Kasumi-1 (cell line): ENCODE data around the gene PHLPP1.
A peak's percentile ranks its signal among the peaks of the same experiment; 100 is the strongest.
"Not testable (repeated sequence)": the region's sequence is repeated elsewhere in the genome, so short reads cannot be mapped to it uniquely, and the experiment has no call there.

ENCODE experiments used
- DNase-seq, 2 experiments: peaks; one replicate each; lab custom pipeline; 2025; lab: John Stamatoyannopoulos, UW

The PHLPP1 gene

DNA sequence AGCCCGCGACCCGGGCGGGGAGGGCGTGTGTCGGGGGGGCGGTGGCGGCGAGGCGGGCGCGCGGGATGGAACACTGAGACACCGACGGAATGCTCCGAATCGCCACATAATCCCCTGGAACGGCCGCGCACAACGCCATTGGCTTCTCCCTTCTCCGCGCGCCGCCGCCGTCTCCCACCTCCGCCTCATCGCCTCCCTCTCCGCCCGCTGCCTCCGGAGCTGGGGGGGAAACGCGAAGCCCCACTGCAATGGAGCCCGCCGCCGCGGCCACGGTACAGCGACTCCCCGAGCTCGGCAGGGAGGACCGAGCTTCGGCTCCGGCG is at the start of gene PHLPP1:
Gene PHLPP1, plus strand, starts transcription at position 106 of the 323 bp plus-strand sequence. Its CDS starts 143 bp downstream, at position 249.
- no peak for DNase-seq

DNA sequence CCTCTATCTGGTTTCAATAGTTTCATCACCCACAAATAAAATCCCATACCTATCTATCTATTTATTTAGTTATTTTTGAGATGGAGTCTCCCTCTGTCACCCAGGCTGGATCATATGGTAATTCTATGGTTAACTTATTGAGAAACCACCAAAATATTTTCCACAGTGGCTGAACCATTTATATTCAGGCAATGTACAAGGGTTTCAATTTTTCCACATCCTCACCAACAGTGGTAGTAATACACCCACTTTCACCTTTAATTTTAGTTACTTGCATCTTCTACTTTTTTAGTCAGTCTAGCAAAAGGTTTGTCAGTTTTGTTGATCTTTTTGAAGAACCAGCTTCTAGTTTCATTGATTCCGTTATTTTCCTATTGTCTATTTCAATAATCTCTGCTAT is 46.1 kb upstream of the PHLPP1 start:
- no peak for DNase-seq

DNA sequence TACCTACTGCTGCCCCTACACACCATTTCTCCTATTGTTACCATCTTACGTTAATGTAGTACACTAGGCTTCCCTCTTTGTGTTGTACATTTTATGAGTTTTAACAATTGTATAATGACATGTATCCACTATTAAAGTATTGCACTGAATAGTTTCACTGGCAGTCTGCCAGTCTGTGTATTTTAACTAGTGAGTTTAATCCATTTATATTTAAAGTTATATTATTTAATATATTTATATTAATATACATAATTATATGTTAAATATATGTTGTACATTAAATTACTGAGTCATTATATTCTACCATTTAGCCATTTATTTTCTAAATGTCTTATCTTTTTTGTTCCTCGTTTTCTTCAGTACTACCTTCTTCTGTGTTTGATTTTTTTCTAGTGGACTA is 44.8 kb upstream of the PHLPP1 start:
- DNase-seq, result no peak

DNA sequence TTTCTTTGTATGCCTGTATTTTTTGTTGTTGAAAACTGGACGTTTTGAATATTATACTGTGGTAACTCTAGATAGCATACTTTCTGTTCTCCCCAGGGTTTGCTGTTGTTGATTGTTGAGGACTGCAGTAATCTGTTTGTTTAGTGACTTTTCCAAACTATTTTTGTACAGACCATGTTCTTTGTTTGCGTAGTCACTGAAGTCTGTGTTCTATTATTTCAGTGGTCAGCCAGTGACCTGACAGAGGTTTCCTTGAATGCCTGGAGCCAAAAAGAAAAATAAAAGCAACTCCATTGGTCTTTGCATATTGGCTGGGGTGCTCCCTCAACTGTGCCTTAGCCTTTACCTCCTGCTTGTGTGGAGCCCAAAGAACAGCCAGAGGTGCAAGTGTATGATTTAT is 42.7 kb upstream of the PHLPP1 start:
- no peak for DNase-seq

DNA sequence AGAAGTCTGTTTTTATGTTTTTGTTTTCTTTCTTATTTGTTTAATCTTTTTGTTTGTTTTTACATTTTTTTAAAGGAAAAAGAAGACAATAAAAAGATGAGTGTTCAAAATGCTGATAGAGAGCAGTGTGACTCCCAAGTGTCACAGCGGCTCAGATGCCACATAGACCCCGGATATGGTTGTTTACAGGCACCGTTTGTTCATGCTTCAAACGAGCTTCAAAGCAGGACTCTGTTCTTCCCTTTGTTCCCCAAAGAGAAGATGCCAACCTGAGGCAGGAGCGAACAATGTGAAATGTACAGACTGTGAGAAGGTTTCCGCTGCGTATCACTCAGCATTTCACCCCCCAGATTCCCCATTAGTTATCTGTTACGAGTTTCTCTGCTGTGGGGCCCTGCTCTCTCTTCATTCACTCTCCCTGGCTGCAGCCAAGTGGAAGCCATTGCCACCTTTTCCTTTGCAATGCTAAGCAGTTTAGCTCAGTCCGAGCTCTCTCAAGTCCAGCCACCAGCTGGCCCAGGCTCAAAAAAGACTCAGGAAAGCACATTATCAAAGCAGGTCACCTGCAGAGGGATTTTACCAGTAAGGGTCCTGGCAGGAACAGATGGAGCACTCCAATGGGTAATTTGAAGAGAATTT is 36.4 kb upstream of the PHLPP1 start:
- DNase-seq, result no peak

DNA sequence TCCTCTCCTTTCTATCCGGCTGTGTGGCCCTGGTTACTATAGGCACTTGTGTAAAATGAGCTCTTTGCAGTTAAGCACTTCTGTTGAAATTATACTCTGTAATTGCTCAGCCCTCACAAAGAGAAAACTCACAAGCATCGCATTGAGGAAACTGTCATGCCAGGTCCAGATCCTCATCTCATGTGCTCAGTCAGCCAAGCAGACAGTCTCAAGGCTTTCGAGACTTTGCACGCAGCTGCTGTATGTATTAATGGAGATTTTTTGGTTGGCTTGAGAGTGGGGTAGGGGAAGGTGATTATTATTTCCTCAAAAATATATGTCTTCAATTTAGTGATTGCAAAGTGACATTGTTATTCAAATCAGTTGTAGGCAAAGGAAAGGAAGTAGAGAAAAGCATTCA is 33.0 kb upstream of the PHLPP1 start:
- DNase-seq, result no peak

DNA sequence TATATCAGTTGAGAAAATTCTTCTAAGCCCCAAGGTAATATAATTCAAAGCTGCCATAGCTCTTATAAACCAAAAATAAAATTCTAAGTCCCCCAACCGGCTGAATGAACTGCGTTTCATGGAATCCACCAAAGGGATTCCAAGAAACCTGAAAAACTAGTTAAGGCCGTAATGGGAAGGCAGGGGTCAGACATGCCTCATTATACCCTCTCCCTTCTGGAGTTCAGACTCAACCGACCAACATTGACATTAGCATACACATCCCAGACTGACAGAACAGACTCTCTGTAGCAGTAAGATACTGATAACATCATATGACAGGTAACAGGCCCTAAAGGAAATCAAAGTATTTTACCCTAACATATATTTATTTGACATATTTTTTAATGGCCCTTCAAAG is 31.4 kb upstream of the PHLPP1 start:
- DNase-seq, result no peak

DNA sequence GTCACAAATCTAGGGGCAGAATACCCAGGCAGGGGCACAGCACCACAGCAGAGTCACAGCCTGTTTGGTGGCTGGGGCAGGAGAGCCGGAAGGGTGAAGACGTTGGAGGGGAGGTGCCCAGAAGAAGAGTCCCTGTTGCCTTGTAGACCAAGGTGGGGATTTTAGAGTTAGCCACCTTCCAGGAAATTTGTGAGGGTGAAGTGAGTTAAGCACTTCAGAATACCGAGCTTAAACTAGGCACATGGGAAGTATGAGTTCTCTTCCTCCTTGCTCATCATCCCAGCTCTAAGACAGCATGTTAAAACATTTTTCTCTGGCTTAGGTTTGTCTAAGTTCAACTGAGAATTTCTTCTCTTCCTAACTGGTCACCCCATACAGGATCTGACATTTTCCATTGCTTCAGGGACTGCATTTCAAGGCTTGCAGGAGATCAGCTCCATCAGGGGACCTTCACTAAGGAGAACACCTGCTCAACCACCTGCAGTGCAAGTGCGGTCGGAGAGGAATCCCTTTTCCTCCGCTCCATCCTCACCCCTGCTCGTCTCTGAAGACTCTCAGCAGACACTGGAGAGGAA is 26.5 kb upstream of the PHLPP1 start:
- no peak for DNase-seq

DNA sequence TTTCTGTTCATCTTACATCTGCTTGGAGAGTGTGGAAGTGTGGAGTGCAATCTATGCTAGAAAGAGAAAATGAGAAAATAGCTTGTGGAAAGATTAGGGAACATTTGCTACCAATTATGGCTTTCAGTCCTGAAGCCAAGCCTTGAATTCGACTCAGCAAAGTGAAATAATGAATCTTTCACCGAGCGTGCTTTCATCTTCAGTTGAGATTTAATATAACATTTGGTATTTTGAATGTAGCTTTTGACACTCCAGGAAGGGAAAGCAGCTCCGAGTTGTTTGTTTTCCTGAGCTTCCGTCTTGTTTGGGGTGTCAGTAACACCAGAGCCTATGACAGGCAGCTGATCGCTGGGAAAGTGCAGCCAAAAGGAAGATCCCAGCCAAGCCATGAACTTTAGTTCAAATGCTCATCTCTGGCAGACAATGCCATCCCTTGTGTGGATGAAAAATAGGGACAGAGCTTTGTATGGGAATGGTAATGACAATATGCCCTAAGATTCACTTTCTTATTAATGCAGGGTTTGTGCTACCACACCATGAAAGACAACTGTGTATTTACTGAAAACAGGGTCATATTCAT is 25.0 kb upstream of the PHLPP1 start:
- no peak for DNase-seq

DNA sequence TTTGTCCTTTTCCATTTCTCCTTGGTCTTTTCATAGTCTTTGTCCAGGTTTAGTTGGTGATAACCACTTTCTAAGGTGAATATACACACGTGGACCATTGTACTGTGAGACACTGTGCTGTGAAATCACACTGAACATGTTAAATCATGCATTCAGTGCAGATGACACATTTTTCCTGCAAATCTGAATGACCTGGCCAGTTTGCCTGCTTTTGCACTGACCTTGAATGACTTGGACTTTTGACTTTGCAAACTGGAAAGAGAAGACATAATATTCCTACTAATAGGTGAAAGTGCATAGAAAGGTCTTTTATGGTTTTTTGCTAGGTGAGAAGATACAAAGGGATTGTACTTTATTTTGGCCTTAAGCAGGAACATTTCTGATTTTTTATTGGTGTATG is 21.7 kb upstream of the PHLPP1 start:
- DNase-seq, result no peak

DNA sequence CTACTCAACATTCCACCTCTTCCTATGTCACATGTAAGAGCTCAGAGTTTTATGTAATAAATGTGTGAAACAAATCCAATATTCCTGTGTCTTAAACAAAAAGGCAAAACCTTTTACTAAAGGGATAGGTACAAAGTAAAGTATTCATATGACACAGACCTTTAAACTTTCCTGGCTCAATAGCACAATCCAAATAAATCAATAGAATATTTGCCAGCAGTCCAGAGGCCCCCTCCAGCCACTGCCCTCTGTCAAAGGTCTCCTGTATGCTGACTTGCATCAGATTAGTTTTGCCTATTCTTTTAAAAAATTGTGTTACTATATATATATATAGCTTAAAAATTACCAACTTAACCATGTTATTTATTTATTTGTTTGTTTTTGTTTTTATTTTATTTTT is 17.7 kb upstream of the PHLPP1 start:
- no peak for DNase-seq

DNA sequence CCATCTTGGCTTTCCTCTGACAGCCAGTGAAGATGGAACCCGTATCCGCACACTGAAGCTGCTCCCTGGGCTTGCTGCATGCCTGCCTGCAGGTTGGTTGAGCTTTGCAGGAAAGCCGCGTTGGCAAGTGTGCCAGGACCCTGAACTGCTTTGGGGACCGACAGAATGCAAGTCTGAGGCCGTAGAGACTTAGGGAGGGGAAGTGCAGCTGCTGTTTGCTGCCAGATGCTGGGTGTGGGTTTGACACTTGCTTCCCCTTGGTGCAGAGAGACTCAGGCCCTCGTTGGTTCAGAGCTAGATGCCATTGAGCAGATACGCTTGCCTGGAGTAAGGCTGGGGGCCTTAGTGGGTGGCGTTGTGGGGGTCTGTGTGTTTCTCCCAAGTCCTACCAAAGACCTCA is 13.1 kb upstream of the PHLPP1 start:
- peak; percentile 80 to 87 for DNase-seq

DNA sequence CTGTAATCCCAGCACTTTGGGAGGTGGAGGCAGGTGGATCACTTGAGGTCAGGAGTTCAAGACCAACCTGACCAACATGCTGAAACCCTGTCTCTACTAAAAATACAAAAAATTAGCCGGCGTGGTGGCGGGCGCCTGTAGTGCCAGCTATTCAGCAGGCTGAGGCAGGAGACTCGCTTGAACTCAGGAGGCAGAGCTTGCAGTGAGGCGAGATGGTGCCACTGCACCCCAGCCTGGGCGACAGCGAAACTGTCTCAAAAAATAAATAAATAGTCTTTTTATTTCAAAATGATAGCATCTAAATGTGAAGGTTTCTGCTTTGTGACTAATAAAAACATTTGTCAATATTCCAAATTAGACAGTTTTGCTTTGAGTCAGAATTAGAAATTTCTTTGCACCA is 8.5 kb upstream of the PHLPP1 start:
- DNase-seq, result not testable (repeated sequence)

DNA sequence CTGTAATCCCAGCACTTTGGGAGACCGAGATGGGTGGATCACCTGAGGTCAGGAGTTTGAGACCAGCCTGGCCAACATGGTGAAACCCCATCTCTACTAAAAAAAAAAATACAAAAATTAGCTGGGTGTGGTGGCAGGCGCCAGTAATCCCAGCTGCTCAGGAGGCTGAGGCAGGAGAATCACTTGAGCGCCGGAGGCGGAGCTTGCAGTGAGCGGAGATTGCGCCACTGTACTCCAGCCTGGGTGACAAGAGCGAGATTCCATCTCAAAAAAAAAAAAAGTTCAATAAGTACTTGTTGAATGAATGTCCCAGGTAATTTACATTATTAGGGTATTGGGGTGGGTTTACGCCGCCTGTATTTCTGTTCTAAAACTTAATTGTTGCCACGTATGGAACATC is 5.4 kb upstream of the PHLPP1 start:
- not testable (repeated sequence) for DNase-seq

DNA sequence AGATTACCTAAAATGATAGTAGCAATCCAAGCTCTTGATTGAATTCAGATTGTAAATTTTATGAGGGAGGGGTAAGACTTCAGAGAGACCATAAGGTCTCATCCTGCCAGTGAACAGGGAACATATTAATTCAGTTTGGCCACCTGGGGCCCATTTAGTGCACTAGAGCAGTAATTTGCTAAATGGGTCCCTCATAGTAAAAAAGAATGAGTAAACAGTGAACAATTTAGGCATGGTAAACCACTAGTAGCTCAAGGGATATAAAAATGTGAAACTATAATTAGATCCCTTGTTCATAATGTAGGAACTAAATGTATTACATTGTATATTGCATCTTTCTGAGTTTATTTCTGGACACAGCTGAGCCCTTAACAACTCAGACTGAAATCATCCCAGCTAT is 4.9 kb upstream of the PHLPP1 start:
- no peak for DNase-seq

DNA sequence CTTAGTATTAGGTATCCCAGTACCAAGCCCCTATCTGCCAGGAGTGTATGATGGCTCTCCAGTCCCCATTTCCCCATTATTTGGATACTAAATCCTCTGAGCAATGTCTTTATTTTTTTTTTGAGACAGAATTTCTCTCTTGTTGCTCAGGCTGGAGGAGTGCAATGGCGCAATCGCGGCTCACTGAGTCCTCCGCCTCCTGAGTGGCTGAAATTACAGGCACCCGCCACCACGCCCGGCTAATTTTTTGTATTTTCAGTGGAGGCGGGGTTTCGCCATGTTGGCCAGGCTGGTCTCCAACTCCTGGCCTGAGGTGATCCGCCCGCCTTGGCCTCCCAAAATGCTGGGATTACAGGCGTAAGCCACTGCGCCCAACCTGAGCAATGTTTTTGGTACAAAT is 3.6 kb upstream of the PHLPP1 start:
- DNase-seq, result no peak

DNA sequence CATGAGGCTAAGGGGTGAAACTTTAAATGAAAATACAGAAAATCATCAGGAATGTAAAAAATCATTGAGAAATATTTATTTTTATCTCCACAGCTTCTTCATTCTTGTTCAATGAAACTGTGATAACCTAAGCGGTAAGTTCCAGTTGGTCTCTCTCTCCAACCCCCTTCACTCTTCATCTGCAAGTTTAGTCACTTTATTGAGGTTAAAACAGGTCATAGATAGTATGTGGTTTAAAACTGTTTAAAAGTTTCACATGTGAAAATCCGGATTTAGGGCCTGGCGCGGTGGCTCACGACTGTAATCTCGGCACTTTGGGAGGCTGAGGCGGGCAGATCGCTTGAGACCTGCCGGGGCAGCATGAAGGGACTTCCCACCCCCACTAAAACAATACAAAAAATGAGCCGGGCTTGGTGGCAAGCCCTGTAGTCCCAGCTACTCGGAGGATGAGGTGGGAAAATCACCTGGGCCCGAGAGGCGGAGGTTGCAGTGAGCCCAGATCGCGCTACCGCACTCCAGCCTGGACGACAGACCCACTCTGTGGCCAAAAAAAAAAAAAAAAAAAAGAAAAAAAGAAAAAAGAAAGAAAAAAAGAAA is 1.6 kb upstream of the PHLPP1 start:
- DNase-seq, result no peak

DNA sequence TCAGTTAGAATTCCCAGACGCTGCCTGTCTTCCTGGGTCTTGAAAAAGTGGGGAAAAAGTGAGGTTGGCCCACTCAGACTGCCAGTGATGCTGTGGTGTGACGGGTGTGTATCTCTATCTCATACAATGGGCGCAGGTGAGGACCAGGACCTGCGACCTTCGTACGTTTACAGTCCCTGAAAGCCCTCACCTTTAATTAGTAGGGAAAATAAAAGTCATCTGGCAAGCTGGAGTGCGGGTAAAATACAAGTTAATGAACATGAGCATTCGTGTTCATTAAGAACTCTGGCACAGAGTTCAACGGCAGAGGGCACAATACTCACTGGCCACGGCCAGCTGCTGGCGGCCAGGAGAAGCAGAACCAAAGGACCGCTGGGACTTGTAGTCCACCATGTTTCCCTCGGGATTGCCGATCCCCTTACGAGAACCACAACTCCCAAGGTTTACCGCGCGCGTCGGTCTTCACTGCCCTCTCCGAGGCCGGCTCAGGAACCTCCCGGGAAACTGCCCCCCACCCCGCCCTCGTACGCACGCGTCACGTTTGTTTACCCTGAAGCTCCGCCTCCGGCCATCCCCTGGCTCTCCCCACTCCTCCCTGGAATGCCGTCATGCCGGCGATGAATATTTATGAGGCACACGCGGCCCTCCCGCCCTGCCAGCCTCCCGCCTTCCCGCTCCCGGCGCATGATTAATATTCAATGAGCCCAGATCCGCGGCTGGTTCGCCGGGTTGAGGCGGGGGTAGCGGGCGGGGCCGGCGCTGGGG is 488 bp upstream of the PHLPP1 start:
- peak; percentile 99 for DNase-seq

DNA sequence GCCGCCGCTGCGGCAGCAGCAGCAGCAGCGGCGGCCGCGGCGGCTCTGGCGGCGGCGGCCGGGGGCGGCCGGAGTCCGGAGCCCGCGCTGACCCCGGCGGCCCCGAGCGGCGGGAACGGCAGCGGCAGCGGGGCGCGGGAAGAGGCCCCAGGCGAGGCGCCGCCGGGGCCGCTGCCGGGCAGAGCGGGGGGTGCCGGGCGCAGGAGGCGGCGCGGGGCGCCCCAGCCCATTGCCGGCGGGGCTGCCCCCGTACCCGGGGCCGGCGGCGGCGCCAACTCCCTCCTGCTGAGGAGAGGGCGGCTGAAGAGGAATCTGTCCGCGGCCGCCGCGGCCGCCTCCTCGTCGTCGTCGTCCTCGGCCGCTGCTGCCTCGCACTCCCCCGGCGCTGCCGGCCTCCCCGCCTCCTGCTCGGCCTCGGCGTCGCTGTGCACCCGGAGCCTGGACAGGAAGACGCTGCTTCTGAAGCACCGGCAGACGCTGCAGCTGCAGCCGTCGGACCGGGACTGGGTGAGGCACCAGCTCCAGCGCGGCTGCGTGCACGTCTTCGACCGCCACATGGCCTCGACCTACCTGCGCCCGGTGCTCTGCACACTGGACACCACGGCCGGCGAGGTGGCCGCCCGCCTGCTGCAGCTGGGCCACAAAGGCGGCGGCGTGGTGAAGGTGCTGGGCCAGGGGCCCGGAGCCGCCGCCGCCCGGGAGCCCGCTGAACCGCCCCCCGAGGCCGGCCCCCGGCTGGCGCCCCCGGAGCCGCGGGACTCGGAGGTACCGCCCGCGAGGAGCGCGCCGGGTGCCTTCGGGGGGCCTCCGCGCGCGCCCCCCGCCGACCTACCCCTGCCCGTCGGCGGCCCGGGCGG is 646 bp downstream of the PHLPP1 start:
- DNase-seq, result peak; percentile 15 to 17

DNA sequence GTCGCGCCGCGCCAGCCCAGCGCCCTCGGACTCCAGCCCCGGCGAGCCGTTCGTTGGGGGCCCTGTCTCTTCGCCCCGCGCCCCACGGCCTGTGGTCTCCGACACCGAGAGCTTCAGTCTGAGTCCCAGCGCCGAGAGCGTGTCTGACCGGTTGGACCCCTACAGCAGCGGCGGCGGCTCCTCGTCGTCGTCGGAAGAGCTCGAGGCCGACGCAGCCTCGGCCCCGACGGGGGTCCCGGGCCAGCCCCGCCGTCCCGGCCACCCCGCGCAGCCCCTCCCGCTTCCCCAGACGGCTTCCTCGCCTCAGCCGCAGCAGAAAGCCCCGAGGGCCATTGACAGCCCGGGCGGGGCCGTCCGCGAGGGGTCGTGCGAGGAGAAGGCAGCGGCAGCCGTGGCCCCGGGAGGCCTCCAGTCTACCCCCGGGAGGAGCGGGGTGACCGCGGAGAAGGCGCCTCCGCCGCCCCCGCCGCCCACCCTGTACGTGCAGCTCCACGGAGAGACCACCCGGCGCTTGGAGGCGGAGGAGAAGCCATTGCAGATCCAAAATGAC is 1.4 kb downstream of the PHLPP1 start:
- DNase-seq, result no peak

DNA sequence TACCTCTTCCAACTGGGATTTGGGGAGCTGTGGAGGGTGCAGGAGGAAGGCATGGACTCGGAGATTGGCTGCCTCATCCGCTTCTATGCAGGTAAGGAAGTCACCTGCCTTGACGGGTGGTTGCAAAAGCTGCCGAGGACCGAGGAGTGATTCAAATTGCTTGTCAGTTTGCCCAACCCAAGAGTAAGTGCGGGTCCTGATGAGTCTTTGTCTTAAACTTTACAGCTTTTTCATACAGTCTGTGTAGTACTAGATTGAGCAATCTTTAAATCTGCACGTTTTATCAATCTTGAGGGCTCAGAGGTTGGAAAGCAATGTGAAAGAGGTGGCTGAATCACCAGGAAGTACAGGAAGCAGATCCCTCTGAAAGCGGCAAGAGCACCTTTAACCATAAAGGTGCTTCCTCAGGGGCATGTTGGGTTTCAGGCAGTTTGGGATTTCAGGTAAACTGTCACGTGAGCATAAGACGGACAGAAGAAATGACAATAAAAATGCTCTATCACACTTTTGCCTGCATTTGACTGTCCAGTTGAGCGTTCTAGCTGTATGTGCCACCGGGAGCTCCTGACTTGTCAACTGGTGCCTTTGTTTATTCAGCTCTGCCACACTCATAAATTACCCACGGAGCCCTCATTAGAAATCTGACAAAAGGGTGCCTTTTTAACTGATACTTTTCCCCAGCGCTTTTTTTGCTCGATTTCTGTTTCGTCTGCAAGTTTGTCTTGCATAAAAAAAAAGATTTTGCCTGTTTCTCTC is 2.0 kb downstream of the PHLPP1 start:
- peak; percentile 54 to 70 for DNase-seq
